C4-2B (cell line): ENCODE measurements around the gene CNR1.

Experiments
- CTCF ChIP-seq: fragments of 450-650 bp; conservative IDR thresholded peaks from 2 replicates; pipeline ENCODE4 v1.5.1; 2017; ENCODE audit warnings: mild to moderate bottlenecking
- ZFX ChIP-seq: fragments of 450-650 bp; IDR thresholded peaks from 2 replicates; pipeline ENCODE4 v1.6.1; 2017

GRCh38 chr6:88137915-88138314 lies 28.2 kb downstream of the CNR1 start:
- no peak for TF ChIP-seq CTCF
- TF ChIP-seq ZFX = no peak
